Activated CD4-positive, CD25-positive, alpha-beta regulatory T cell treated with anti-CD3 and anti-CD28 coated beads, Interleukin-2, amount 50 U/mL, for 72 hours (primary cell): ENCODE measurements around the gene ATP6V0E1.
"Not testable (repeated sequence)": the region's sequence is repeated elsewhere in the genome, so short reads cannot be mapped to it uniquely, and the experiment has no call there.

Source experiments
- DNase-seq: peaks from one replicate; pipeline ENCODE4 v3.0.0; 2021

The ATP6V0E1 gene

DNA sequence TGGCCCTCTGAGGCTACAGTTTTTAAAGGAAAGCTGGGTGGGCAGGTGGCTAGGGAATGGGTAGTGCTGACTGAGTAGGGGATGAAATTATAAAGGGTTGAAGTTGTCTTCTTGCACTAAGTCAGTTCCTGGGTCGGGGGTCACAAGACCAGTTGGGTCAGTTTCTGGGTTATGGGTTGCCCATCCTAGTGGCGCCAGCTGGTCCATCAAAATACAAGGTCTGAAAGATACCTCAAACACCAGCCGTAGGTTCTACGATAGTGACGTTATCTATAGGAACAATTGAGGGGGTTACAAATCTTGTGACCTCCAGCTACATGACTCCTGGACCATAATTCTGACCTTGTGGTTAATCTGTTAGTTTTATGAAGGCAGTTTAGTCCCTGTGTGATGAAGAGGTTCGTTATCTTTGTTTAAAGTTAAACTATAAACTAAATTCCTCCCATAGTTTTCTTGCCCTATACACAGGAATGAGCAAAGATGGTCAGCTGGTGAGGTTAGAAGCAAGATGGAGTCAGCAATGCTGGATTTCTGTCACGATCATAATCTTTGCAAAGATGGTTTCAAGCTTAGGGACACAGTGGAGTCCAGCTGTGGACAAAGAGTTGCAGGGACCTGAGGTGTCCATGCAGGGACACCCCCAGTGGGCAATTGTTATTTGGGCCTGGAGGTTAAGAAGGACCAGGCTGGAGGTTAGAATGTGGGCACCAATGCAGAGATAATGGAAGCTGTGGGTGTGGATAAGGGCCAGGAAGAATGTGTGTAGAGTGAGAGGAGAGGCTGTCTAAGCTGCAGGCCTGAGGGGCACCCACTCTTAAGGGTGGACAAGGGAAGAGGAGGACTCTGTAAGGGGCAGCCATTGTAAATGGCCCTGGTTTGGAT lies 58.6 kb downstream of the ATP6V0E1 start:
- no peak for DNase-seq

DNA sequence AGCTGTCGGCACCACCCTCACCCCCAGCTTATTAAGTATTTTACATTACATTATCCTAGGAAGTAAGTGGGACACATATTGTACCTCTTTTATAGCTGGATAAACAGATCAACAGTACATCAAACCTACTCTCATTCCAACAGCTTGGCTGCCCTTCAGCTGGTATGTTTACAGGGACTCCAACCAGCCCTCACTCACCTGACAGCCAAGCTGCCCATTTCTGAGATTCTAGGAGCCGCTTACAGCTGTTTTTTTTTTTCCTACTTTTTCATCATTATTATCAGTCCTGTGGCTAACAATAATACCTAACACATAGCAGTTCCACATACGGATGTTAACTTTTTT lies 59.2 kb downstream of the ATP6V0E1 start:
- no peak for DNase-seq

DNA sequence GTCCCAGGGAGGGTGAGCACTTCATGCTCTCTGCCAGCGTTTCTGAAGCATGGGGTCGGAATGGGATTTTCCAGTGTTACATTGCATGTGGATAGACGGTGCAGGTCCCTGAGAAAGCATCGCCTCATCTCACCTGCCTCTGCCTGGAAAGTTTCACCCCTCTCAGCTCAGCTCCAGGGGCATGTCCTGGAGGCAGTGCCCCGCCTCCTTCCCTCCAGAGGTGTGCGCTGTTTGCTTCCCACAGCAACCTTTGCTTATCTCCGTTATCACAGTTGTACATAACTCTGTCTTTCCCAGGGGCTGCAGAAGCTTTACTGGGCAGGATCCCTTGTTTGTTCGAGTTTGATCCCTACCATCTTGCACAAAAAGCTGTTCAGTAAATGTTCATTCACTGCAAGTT lies 61.9 kb downstream of the ATP6V0E1 start:
- no peak for DNase-seq

DNA sequence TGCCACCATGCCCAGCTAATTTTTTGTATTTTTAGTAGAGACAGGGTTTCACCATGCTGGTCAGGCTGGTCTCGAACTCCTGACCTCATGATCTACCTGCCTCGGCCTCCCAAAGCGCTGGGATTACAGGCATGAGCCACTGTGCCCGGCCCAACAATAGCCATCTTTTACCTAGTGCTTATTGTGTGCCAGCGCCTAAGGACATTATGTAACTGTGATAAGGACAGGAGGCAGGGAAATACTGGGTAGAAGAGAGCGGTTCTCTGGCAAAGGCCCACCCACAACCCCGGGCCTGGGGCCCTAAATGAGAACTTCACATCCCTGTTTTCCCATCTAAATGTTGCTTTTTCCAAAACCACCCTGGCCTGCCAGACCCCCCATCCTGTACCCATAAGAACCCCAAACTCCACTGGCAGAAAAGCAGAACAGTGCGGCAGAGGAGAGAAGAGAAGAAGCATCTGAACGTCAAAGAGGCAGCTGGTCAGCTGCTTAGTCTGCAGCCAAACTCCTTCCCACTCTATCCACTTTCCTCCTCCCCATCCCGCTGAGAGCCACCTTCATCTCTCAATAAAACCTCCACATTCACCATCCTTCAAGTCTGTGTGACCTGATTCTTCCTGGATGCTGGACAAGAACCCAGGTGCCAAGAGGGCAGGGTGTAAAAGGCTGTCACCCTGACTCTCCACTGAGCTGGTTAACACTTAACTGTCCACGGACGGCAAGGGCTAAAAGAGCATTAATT lies 63.7 kb downstream of the ATP6V0E1 start:
- not testable (repeated sequence) for DNase-seq

DNA sequence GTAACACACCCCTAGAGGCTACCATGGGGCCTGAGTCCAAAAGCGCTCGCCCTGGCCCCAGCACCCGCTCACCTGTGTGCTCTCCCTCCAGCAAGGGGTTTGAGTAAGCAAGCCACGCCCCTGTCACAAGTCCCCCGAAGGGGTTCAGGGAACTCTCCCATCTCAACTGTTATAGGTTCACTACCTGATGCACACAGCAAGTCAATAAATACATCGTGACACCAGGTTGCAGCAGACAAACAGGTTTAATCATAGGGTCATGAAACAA lies 64.2 kb downstream of the ATP6V0E1 start:
- no peak for DNase-seq

DNA sequence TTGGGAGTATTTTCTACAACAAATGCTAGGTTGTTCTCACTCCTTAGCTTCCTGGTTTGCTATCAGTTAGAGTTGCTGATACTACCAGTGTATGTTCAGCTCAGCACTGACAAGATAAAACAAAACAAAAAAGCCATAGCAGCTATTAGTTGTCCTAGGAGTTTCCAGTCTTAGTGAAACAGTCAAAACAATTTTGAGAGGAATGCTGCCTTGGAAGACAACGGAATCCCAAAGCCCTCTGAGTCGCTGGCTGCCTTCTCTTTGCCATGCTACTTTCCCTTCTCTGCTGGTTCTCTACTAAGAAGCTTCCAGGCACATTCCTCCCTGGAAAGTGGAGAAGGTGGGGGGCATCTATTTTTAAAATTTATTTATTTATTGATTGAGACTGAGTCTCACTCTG lies 67.2 kb downstream of the ATP6V0E1 start:
- no peak for DNase-seq

DNA sequence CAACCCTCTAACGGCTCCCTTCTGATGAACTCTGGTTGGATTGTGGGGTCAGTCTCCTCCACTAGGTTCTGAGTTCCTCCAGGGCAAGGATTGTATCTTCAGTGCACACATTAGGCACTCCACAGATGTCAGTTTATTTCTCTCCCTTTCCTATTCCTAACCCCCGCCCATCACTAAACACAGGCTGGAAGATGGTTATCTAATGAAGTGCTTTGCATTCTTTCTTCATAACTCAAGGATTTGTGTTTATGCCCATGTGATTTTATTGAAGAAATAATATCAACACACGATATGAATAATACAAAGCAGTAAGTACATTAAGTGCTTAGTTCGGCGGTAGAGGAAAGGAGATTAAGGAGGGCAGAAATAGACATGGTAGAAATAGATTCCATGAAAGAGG lies 68.2 kb downstream of the ATP6V0E1 start:
- DNase-seq = no peak

DNA sequence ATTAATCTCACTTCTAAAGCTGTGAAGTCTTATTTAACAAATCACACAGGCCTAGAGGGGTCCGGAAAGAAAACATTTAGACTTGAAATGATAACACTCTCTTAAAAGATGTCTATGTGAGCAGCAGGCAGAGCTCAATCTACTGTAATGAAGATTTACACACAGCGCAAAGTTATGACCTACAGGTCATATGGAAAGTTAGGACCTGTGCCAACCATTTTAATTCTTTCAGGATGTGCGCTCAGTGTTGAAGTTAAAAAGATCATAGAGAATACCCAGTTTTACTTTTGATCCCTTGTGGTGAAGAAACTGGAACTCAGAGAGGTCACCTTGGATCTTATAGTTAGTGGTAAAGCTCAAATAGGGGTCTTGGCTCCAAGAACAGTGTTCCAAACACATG lies 69.5 kb downstream of the ATP6V0E1 start:
- no peak for DNase-seq

DNA sequence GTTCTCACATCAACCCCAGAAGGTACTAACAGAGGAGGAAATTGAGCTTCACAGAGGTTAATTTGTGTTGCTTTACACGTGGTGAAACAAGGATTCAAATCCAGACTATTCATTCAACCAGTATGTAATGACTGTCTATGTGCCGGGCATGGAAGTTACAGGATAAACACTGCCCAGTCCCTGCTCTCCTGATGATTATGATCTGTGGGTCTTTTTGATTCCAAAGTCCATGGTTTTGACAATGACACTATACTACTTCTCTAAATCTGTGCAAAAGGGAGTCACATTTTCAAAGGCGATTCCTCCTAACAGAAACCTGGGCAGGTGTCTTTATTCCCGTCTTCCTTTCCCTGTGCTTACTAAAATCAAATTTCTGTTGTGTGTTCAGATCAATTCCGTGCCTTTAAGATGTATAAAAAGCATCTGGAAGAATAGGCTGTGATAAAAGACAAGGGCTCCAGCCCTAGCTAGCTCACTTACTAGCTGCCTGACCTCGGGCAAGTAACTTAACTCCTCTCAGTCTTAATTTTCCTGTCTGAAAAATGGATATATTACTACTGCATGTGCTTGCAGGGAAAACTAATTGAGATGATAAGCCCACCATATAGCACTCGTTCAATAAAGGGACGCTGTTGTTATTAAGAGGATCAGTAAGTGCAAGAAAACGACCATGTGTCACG lies 71.6 kb downstream of the ATP6V0E1 start:
- DNase-seq = no peak

DNA sequence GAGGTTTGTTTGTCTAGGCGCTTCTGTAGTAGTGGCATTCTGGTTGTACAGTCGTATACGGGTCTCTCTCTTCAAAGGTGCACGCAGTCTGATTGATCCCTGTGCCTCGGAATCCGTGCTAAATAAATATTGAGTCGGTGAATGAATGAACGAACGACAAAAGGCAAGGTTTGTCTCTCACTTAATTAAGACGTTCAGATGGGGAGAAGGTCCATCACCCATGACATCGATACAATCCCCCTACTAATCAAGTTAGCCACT lies 72.1 kb downstream of the ATP6V0E1 start:
- DNase-seq = no peak

DNA sequence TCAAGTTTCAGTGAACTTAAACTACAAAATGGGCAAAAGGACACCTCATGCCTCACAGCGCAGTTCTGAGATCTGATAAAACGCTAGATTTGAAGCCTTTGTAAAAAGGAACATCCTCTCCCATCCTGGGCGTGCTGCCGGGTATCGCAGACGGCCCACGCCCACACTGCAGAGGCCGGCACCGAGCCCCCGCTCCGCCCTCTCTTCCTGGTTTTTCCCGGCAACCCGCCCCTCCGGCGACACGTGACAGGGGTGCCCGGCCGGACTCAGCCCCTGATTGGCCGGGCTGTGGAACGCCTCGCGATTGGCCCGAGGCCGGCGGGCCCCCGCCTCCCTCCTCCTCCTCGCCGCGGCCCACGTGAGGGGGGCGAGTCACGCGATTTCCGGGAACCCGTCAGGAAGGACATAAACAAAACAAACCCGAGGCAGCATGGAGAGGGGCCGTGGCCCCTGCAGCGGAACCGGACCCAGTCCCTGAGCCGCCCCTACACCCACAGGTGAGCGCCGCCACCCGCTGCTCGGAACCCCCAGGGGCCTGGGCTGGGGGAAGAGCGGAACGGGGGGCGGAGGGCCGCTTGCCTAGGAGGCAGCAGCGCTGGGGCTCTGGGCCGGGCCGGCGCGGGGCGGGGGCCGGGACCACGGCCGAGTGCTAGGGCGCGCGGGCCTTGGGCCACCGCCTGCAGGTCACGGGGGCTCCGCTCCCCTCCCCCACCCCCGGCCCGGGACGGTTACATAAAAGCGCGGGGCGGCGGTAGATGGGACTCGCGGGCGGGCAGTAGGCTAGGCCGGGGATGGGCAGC lies 72.6 kb downstream of the ATP6V0E1 start, which contains the start of gene CREBRF:
CREBRF (plus strand) TSS at position 370 of the 800 bp plus-strand sequence. CDS start 24,424 bp downstream, outside the sequence.
- DNase-seq = peak; percentile 98

DNA sequence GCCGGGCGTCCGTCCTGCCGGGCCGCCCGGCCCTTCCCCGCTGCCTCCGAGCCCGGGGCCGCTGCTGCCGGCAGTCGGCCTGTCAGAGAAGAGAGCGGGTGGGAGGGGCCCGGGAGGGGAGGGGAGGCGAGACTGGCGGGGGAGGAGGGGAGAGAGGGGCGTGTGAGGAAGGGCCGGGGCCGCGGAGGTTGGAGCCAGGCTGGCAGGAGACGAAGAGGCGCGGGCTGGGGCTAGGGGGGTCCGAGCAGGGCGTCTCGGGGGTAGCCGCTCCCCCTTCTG lies 73.2 kb downstream of the ATP6V0E1 start:
- DNase-seq = no peak

DNA sequence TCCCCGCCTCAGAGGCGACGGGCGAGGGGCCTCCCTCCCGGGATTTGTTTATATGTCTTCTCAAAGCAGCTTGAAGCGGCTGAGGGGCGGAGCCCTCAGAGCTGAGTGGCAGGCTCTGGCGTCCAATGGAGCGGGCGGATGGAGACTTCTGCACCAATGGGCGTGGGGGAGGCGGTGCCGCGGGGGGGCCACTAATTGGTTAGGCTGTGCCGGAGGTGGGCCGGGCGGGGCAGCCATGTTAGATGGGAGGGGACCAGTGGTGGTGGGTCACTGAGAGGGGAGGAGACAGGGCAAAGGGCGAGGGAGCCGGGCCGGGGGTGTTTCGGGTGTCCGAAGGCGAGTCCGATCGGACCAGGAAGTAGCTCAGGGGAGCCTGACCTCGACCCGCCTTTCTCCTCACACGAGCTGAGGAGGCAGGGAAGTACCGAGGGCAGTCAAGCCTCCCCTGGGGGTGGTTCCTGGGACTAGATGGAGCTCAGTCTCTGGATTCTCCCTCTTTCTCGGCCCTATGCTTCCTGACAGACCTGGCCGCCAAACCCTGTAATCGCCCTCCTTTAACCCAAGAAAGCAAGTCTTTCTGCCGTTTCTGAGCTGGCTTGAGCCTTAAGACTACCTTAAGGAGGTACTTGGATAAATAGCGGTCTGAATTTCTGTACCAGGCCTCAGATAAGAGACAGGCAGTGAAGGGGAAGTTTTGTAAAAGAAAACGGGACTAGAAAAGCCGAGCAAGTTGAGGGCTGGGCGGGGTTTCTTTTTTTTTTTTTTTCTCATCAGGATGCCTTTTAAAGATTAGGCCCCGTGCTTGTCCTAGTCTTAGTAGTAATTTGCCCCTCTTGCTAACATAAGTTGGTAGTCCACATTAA lies 73.7 kb downstream of the ATP6V0E1 start:
- DNase-seq = peak; percentile 99

DNA sequence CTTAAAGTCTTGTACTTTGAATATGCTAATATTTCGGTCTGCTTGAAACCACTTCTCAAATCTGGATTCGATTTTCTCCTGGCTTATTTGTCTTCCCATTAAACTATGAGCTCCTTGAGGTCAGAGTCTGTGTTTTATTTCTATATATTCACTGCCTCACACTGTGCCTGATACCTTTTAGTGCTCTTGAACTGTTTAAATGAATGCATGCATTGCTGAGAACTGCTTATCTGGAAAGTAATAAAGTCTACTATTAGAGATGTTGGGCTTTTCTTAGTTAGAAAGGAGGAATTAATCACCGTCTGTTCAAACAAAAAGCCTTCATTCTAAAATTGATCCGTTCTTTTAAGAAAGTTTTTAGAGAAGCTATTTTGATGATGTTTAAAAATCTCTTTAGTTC lies 78.6 kb downstream of the ATP6V0E1 start:
- DNase-seq = no peak

DNA sequence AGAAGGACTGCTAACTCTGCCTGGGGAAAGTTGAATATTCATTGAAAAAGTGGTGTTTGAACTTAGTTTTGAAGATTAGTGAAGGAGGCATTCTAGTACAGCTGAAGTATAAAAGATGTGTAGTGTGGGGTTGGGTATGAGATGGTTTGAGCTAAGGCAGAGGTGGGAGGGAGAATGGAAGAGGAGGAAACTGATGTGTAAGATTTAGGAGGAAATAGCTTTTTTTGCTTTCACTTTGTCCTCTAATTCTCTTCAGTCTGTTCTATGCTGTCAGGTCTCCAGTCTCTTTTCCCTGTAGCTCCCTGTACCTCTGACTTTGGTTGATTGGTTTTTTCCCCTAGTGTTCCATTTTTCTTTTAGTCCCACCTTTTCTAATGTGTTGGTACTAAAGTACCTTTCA lies 81.6 kb downstream of the ATP6V0E1 start:
- no peak for DNase-seq

DNA sequence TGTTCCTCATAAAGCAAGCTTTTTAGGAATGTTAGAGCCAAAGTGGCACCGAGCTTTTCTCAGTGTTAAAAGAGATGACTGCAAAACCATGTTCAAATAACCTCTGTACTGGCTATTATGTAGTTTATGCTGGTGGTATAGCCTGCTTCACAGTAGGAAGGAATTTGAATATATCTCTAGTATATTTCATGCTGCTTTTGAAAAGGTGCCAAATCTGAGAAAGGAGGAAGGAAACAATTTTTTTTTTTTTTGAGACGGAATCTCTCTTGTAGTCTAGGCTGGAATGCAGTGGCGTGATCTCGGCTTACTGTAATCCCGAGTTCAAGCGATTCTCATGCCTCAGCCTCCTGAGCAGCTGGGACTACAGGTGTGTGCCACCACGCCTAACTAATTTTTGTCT lies 86.1 kb downstream of the ATP6V0E1 start:
- no peak for DNase-seq

DNA sequence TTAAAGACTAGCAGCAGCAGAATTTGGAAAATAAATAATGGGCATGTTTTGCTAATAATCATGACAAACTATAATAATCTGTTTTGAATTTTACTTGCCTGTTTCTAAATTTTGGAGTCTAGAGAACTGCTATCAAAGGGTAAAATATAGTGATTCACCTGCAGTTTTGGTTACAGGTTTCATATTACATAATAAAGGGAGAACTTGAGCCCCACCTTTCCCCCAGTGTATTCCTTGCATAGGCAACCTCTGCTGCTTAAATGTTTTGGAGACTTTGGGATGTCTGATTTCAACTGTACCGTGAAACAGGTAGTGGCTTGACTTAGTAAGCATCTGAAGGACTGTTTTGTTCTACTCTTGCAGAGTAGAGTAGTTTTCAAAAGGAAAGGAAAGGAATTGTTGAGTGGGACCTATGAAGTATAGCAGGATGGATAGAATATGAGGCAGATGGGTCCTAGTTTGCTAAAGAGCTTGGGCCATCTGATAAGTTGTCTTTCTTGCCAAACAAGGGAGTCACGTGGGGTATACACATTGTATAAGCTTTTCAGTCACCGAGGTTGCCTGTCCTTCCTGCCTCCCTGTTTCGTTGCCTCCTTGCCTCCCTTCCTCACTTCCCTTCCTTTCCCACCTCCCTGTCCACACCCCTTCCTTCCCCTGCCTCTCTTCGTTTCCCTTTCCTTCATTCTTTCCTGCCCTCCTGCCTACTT lies 91.7 kb downstream of the ATP6V0E1 start:
- DNase-seq = no peak

DNA sequence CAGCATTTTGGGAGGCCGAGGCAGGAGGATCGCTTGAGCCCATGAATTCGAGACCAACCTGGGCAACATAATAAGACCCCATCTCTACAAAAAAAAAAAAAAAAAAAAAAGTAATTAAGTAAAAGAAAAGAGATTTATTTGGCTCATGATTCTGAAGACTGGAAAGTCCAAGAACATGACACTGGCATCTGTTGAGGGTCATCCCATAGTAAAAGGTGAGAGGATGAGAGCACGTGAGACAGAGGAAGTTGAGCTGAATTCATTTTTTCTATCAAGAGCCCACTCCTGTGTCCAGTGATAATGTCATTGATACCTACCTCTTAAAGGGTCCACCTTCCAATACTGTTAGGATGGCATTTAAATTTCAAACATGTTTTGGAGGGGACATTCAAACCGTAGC lies 92.4 kb downstream of the ATP6V0E1 start:
- no peak for DNase-seq

DNA sequence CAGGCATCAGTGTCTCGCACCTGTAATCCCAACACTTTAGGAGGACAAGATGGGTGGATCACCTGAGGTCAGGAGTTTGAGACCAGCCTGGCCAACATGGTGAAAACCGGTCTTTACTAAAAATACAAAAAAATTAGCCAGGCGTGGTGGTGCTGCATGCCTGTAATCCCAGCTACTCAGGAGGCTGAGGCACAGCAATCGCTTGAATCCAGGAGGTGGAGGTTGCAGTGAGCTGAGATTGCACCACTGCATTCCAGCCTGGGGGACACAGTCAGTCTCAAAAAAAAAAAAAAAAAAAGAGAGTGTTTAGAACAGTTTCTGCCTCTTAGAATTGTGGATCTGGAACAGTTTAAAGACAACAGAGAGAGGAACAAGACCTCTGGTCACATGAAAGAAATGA lies 92.9 kb downstream of the ATP6V0E1 start:
- DNase-seq = not testable (repeated sequence)

DNA sequence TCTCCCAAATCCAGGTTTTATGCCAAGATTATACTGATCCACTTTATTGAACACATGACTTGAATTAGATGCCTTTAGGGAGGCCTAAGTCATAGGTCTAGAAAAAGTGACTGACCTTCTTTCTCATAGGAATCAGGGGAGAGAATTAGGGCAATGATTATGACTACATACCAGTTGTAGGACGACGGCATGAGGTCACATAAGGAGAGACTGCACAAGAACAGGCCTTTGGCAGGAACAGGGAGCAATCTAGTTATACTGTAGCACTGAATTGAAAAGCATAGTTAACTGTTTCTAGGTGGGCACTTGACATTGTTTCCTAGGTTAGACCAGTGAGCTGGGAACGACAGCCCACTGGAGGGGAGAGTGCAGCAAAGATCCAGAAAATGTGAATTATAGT lies 95.3 kb downstream of the ATP6V0E1 start:
- DNase-seq = no peak
